GM18502 (cell line): ENCODE data around the gene ACSM2B.
"Not testable (repeated sequence)": the region's sequence is repeated elsewhere in the genome, so short reads cannot be mapped to it uniquely, and the experiment has no call there.

Source experiments
- ATAC-seq: cut with Tn5 transposase; IDR thresholded peaks from one replicate; pipeline ENCODE4 v1.9.1; 2021; ENCODE audit warnings: mild to moderate bottlenecking; ENCODE audit not compliant: unreplicated experiment, poor library complexity

ACSM2B gene

GRCh38 chr16:20576145-20576544, at the start of gene ACSM2B:
TSS of gene ACSM2B (minus strand) at chr16:20576367. CDS start at chr16:20564845, 11,522 bp downstream.
- not testable (repeated sequence) for ATAC-seq

- no peak for ATAC-seq
These were observed 49.0 kb upstream of the ACSM2B start for GRCh38 chr16:20624882-20625807.

- no peak for ATAC-seq
These were observed 48.0 kb upstream of the ACSM2B start for GRCh38 chr16:20624205-20624604.

- no peak for ATAC-seq
These were observed 46.3 kb upstream of the ACSM2B start for GRCh38 chr16:20622498-20622870.

GRCh38 chr16:20621406-20621805, 45.2 kb upstream of the ACSM2B start:
- no peak for ATAC-seq

GRCh38 chr16:20620770-20621169, 44.6 kb upstream of the ACSM2B start:
- no peak for ATAC-seq

GRCh38 chr16:20620003-20620402, 43.8 kb upstream of the ACSM2B start:
- ATAC-seq, result no peak

GRCh38 chr16:20617271-20617670, 41.1 kb upstream of the ACSM2B start:
- ATAC-seq, result no peak

- ATAC-seq, result no peak
These were observed 38.3 kb upstream of the ACSM2B start for GRCh38 chr16:20614186-20615141.

- ATAC-seq, result no peak
These were observed 37.5 kb upstream of the ACSM2B start for GRCh38 chr16:20613481-20614185.

GRCh38 chr16:20612551-20613480, 36.6 kb upstream of the ACSM2B start:
- no peak for ATAC-seq

- no peak for ATAC-seq
These were observed 35.9 kb upstream of the ACSM2B start for GRCh38 chr16:20611975-20612481.

GRCh38 chr16:20611350-20611902, 35.3 kb upstream of the ACSM2B start:
- no peak for ATAC-seq

GRCh38 chr16:20610892-20611349, 34.8 kb upstream of the ACSM2B start:
- no peak for ATAC-seq

GRCh38 chr16:20610211-20610891, 34.2 kb upstream of the ACSM2B start:
- no peak for ATAC-seq

GRCh38 chr16:20602205-20602604, 26.0 kb upstream of the ACSM2B start:
- ATAC-seq, result not testable (repeated sequence)

GRCh38 chr16:20599475-20599874, 23.3 kb upstream of the ACSM2B start:
- ATAC-seq, result not testable (repeated sequence)

GRCh38 chr16:20598832-20599469, 22.8 kb upstream of the ACSM2B start:
- ATAC-seq, result no peak
